NCI-H82 treated with DMSO at 0.1 percent for 48 hours (cell line): ENCODE data around the gene AMIGO1.

Experiments used
- DNase-seq: peaks from one replicate; lab custom pipeline; 2025; ENCODE audit not compliant: unreplicated experiment; lab: John Stamatoyannopoulos, UW

The AMIGO1 gene

DNA sequence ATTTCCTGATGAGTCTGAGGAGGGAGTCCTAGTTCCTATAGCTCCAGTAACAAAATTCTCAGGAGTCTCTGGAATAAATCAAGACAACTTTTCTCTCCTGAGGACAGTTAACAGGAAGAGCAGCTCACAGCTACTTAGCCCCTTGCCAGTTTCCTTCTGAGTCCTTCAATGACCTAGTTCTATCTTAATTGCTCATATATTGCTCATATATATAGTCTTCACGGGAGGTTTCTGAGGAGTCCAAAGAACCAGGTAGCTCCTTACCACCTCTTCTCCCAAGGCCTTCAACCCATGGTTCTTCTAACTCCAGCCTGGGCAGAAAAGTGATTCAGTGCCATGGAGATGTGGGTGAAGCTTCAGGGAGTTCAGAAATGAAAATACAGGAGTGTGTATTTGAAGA, 4.6 kb downstream of the AMIGO1 start:
- DNase-seq: no peak

DNA sequence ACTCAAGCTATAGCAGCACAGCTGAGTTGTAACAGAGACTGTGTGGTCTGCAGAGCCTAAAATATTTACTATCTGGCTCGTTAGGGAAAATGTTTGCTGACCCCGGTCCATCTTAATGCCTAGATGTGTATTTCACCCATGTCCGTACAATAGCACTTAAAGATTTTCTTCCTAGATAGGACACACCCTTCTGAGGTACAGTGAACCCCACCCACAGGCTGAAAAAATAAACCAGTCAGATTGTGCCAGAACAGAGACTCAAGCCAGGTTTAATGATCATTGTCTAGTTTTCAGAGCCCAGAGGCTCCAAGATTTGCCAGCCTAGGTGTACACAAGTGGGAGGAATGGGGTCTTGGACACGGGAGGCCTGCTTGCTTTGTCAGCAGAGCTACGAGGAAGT, 5.6 kb downstream of the AMIGO1 start:
- DNase-seq: no peak

DNA sequence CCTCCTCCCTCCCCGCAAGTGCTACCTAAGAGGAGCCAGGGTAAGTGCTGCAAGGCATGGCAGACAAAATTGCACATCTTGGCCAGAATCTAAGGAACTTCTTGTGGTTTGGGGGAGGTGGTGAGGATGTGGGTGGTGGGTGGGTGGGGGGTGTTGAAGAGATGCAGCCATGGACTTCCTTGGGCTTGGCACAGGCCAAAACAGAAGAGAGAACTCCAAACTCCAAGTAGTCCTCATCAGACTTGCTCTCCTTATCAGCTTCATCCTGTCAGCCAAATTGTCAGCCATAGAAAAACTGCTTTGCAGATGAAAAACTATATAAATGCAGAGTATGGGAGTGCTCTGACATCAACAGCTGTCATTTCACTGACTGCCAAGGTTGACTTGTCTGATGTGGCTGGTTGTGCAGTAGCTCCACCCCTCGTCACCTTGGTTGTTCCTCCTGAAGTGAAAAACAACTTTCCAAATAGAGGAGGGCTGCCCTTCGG, 7.1 kb downstream of the AMIGO1 start:
- no peak for DNase-seq

DNA sequence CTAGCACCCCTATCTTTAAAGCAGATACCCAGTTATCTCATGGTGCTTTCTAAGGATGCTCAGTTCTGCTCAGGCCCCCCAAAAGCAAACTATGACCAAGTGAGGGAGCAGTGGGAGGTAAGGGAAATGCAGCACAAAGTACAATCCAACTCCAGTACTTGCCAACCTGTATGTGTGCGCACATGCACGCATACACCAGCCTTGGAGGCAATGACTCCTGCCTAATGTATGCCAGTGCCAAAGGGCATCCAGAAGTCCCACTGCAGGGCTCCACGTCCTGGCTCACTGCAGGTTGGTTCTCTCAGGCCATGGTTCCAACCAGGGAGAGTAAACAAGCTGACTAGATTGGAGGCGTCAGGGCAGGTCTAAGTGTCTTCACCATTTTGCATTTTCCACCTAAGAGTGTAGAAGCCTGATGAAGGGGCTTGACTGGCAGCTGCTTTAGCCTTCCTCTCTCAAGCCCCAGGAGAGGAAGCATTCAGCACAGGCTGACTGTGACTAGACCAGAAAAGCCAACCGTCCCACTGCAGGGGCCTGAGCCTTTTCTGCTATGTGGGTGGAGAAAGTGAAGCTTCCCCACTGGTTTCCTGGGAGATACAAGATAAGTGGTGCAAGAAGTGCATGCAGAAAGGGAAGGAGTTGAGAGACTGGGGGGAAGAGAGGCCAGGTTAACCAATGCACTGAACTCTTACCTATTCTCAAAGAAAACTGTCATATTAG, 7.7 kb downstream of the AMIGO1 start:
- no peak for DNase-seq

DNA sequence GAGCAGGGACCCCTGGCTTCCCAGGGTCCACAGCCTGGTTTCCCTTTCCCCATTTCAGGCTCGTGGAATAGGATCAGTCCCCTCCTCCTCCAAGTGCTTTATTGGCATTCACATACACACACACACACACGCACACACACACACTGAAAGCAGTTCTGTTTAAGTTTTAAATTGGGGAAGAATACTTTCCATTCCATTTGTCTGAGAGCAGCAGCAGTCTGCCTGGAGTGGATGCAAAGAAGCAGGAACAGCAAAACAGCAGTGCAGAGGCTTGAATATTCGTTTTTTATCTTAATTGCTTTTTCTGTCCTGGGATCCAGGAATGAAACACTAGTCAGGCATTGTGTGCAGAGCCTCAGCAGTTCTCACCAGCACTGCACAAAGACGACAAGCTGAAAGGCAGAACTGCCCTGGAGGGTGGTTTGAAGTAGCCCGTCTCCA, 8.6 kb downstream of the AMIGO1 start:
- no peak for DNase-seq

DNA sequence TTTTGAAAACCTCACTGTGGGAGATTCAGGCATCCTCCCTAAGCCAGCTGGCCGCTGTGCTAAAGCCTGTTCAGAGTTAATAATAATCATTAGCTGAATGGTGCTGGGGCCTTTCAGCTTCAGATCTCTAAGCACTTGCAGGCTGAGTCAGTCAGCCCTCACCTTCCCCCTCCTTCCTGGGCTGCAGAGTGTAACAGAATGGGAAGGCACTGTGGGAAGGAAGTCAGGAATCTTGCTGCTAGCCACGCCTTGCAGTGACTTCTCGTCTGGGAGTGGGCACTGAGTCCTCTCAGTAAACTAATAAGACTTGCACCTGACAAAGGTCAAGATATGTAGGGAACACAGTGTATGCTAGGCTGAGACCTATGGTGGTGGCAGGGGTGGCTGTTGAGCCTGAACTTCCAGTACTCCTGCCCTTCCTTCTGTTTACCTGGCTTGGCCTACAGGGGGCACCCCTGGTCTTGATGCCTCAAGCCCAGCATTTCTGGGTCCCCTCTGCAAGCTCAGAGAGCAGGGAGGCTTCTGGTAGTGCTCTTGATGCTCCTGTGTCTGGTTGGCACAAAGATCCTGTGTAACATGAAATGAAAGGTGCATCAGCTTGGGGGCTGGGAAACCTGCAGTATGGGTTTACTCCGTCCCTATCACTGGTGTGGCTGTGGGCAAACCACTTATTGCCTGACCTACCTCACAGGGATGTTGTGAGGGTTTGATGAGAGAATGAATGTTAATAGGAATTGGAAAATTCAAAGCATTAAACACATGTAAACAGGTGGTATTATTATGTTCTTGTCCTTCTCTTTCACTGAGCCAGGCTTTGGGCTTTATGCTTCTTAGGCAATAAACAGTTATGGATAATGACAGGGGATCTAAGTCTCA, 9.6 kb downstream of the AMIGO1 start:
- peak; percentile 19 for DNase-seq

DNA sequence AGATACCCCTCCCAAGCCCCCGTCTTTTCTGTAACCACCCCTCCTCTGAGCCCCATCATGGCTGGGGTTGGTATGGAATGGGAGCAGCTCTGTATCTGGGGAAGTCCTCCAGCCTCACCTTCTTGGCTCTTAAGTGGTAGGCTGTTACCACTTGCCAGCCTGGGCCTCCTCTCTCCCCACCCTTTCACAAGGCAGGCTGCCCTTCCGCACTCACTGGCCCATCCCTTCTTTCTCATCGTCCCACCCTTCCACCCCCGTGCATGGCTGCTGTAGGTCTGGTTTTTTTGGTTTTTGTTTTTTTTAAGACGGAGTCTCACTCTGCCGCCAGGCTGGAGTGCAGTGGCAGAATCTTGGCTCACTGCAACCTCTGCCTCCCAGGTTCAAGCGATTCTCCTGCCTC, 10.4 kb downstream of the AMIGO1 start:
- DNase-seq: no peak

DNA sequence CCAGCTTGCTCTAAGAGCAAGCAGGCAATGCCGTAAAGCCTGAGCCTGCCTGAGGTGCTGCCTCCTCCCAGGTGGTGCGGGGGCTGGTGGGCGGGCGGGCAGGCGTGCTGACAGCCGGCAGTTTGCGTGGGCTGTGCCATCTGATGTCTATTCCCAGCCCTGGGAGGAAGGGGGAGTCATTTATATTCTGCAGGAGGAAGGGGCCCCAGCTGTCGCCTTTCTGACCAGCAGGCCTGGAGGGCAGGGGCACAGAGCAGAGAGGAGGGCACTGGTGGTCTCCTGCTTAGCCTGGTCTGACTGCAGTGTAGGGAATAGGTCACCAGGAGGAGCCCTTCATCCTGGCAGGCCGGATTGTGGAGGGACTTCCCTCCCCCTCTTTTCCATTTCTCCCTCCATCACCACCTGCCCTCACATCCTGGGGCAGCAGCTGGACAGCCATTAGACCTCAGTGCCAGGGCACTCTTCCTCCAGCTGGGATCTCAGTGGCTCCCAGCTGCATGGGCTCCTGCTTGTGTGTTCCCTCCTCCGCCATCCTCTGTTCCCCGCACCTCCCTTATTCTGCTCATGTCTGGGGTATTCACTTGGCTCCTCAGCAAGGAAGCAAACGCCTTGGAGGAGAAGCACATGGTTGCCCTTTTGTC, 11.2 kb downstream of the AMIGO1 start:
- DNase-seq: peak; percentile 40

DNA sequence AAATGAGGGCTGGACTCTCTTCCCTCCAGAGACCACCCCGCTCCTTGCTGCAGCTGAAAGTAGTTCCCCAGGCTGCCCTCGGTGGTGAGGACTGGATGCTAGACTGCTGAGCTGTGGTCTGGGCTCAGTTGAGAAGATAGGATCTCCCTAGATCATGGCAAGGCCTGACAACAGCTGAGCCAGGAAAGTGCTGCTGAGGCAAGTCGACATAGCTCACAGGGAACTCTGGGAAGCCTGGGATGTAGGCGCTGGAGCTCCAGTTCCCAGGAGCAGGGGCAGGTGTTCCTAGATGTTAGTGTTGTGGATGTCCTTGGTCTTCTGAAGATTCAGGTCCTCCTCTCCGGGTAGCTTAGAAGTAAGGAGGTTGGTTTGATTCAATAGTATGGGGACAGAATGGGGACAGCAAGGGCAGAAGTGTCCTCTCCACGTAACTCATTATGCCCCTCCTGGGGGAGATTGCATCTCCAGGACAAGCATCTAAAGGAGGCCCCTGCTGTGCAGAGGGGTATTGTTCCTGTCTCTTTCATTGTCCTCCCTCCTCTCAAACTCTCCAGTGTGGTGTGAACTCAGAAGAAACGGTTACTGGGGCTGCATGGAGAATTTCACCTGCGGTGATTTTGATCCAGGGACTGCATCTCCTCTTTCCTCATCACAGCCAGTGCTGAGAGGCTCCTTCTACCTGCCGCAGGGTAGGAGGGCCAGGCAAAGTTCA, 11.9 kb downstream of the AMIGO1 start:
- no peak for DNase-seq

DNA sequence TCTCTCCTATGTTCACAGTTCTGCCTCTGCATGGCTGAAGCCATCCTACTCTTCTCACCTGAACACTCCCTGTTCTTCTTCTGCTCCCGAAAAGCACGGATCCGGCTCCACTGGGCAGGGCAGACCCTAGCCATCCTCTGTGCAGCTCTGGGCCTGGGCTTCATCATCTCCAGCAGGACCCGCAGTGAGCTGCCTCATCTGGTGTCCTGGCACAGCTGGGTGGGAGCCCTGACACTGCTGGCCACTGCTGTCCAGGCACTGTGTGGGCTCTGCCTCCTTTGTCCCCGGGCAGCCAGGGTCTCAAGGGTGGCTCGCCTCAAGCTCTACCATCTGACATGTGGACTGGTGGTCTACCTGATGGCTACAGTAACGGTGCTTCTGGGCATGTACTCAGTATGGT, 13.8 kb downstream of the AMIGO1 start:
- no peak for DNase-seq

DNA sequence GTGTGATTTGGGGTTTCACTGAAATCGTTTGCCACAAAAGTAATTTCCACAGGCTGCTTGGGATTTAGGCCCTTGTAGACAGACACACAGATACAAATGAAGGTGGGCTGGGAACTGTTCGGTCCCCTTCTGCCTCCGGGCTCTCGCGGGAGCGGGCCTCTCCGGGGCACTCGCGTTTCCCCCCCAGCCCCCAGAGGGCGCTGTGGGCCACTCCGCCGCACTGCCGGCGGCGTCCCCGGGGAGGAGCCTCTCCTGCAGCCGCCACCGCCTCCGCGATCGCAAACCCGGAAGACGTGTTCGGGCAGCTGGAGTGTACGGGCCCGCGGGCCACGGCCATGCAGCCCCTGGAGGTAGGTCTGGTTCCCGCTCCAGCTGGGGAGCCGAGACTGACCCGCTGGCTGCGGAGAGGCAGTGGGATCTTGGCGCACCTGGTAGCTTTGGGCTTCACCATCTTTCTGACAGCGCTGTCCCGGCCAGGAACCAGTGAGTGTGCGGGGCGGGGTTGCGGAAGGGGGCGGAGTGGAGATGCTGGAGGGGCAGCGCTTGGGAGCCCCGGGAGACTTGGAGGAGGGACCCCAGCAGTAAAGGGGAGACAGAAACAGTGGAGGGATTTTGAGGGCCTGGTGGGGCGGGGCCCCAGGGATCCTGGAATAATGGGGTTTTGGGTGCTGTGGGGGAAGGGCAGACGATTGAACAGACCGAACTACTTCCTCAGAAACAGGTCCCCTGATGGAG, 15.6 kb downstream of the AMIGO1 start, which contains the start of gene CYB561D1:
TSS of gene CYB561D1 (plus strand) at position 290 of the 735 bp plus-strand sequence. CDS start at position 336, 46 bp downstream.
- peak; percentile 69 for DNase-seq

DNA sequence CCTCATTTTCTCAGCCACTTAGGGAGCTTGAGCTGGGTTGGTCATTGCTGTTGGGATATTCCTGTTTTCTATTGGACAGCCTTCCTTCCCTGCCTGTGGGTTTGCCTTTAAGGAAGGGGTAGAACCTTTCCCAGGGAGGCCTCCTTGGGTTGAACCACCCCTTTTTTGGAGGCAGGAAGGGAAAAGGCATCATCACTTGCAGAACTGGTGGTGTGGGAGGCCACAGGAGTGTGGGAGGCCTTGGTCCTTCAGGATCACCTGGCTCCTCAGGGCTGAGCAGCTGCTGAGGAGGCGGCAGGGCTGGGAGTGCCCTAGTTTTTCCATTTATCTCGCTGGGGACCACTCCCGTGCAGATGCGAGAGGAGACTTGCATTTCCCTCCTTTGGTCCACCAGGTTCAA, 16.3 kb downstream of the AMIGO1 start:
- DNase-seq: no peak

DNA sequence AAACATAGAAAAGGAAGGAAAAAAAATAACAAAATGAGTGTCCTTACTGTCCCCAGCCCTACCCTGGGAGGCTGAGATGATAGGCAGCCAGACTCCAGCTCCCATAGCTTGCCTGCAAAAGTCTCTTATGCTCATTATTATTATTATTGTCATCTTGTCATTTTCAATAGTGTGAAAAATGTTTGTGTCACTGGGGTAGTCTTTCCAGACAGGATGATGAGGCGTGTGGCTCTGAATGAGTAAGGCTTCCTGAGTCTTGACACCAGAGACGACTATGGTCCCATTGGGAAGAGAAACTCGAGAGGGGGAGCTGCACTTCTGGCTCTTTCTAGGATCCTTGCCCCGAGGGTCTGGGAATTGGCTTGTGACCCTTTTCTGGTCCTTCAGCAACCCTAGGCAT, 16.7 kb downstream of the AMIGO1 start:
- DNase-seq: no peak

DNA sequence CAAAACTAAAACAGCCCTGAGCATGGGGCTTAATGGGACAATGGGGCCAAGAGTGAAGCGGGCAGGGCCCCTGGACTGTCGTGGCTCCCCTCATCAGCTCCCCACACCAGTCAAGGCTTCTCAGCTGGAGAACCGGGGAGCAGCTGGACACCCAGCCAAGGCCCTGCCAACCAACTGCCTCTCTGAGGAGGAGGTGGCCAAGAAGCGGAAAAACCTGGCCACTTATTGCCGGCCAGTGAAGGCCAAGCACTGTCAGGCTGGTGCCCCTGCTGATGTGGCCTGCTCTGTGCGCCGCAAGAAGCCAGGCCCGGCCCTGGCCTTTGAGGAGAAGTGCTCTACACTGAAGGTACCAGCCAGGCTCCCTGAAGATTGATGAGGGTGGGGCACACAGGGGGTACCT, 18.2 kb downstream of the AMIGO1 start:
- DNase-seq: no peak

DNA sequence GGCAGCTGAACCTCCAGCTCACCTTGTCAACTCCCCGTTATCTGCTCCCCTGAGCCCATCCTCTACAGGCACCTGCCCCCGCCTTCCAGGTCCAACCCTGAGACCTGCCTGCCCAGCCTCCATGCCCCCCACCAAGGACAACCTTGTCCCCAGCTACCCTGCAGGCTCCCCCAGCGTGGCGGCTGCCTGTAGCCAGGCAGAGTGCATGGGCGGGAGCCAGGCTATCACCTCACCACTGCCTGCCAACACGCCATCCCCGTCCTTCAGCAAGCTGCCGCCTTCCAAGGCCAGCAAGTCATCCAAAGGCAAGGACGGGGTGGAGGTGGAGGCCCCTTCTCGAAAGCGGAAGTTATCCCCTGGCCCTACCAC, 18.6 kb downstream of the AMIGO1 start:
- DNase-seq: no peak

DNA sequence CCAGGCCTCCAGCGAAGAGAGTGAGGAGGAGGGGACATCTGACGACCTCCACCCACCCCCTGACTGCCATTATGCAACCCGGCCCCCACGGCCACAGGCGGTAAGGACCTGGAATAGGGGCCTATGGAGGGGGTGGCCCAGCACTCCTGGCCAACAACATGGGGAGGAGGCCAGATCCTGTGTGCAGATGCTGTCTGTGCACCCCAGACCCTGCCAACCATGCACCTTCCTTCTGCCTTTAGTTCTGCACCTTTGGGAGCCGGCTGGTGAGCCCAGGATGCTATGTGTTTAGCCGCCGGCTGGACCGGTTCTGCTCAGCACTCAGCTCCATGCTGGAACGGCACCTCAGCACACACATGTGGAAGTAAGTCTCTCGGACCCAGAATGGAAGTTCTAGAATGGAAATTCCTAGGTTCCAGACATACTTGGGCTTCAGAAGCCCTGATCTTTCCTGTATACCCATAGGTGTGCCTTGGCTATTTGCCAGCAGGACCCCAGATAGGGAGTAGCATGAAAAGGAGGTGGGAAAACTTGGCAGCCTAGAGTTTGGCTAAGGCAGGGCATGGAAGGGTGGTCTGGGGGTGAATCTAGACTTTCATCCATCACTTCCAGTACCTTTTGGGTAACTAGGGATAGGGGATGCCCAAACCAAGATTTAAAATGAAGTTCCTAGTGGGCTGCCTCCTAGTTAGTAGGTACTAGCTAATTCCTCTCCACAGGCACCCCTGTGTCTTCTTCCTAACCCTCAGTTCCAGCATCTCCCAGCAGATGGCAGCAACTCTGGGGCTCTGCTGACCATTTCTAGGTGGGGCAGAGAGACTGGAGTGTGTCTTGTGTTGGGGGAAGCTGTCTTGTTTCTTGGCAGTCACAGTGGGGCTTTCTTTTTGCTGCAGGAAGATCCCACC, 19.2 kb downstream of the AMIGO1 start:
- peak; percentile 29 for DNase-seq

DNA sequence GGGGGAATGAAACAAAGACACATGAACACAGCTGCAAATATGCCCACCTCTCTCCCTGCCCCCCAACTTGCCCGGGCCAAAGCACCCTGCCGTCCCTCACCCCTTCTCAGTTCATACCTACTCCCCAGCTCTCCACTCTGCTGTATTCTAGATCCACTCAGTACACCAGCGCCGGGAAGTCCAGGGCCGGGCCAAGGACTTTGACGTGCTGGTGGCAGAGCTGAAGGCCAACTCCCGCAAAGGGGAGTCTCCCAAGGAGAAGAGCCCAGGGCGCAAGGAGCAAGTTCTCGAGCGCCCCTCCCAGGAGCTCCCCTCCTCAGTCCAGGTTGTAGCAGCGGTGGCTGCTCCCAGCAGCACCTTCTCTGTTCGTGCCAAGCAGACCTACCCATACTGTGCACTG, 20.8 kb downstream of the AMIGO1 start:
- no peak for DNase-seq

DNA sequence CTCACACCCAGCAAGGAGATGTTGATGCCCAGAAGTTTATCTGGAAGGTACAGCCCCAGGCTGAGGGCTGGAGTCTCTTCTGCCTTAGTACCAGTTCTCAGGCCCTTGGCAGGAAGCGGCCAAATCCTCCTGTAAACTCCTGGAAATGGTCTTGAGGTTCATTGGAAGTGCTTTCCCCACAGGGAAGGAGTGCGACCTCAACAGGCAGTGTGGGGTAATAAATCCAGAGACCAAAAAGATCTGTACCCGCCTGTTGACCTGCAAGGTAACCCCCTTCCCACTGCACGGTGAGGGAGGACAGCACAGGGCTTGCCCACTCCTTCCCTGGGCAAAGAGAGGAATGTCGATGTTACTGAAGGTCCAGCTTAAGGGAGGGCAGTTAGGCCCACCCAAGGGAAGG, 21.3 kb downstream of the AMIGO1 start:
- DNase-seq: no peak

DNA sequence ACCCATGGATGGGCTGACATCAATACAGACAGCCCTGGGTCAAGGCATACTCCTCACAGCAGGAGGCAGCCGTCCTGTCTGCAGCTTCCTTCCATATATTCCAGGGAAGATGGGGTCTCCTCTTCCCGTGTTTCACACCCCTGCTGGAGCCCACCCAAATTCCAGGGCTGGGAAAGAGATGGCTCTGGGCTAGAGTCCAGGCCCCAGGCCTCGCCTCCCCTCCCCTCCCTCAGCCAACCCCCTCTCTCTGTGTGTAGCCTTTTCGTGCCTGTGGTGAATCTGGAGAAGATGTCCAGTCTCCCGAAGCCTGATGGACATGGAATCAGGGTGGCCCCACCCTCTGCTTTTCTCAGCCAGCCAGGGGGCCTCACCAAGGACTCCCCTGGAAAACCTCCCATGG, 22.3 kb downstream of the AMIGO1 start:
- DNase-seq: no peak
